ENCODE results near the gene LLGL1. TPM values are rescaled to one million over a fixed set of nuclear protein-coding genes. Genes with fewer than 3 reads are reported as not detected.

LLGL1 gene
- total and polyA plus RNA-seq, 10 donors = 2.9 to 23.4 (median 14.5) TPM

DNA sequence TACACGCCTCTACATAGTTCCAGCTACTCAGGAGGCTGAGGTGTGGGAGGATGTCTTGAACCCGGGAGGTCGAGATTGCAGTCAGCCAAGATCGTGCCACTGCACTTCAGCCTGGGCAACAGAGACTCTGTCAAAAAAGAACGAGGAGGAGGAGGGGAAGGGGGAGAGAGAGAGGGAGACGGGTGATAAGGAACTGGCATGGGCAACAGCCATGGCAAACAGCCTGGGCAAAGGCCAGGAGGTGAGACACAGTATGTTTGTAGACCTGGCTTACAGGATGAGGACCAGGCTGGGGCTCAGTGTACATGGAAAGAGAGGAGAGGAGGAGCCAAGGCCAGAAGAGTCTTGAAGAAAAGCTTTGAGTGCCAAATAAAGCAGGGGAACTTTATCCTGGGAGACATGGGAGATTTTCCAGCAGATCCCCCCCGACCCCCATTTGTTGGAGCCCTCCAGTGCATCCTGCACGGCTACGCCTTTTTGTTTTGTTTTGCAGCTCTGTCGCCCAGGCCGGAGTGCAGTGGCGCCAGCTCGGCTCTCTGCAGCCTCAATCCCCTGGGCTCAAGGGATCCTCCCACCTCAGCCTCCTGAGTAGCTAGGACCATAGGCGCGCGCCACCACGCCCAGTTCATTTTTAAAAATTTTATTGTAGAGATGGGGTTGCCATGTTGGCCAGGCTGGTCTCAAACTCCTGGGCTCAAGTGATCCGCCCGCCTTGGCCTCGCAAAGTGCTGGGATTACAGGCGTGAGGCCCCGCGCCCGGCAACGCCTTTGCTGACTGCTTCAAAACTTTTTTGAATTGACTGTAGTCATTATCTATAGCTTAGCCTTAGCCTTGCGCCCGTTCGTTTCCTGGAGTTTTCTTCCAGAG, 43.1 kb upstream of the LLGL1 start:
- TF ChIP-seq CTCF (IDR thresholded peaks at IDR 0.05 in 8 of 11, conservative IDR thresholded peaks at IDR 0.05 in 3 of 11) (no peak), POLR2AphosphoS5 (IDR thresholded peaks at IDR 0.05) (no peak), POLR2A (IDR thresholded peaks at IDR 0.05) (no peak)
- peak overlapping the region; percentile 97 to 100 (median 98) for H3K27ac ChIP-seq
- DNase-seq = no peak

GRCh38 chr17:18182978-18183333, 42.5 kb upstream of the LLGL1 start:
- Histone ChIP-seq H3K9me3 (no peaks in the 10 kb centered on the region), H3K4me1 (peaks cover 38 to 49% (median 43%) of the 10 kb centered on the region in 6 donors), H3K36me3 (peaks cover 0 to 16% (median 0%) of the 10 kb centered on the region in 6 donors), H3K4me3 (peak overlapping the region; percentile 73 to 94 (median 85)), H3K27ac (peak overlapping the region; percentile 97 to 100 (median 98)), H3K27me3 (replicated peaks in 1 of 7) (no peaks in the 10 kb centered on the region)
- 0 to 2% (median 0%) methylated on average over 15 to 33 of the region's 33 CpGs for WGBS, 5 donors
- intact Hi-C loops (cut with DNase I; ENCODE audit: low total_unique reads) = no loop called here
- peak in 2 of 3 donors; percentile 76 to 80 for TF ChIP-seq POLR2AphosphoS5 (IDR thresholded peaks at IDR 0.05)
- peak in 1 of 11 experiments; percentile 23 for TF ChIP-seq CTCF (IDR thresholded peaks at IDR 0.05 in 8 of 11, conservative IDR thresholded peaks at IDR 0.05 in 3 of 11)
- peak in 1 of 3 donors; percentile 18 for TF ChIP-seq POLR2A (IDR thresholded peaks at IDR 0.05)
- peak; percentile 97 for DNase-seq

More for the DNA sequence above, 43.1 kb upstream of the LLGL1 start:
- Histone ChIP-seq H3K27me3 (replicated peaks in 1 of 7) (no peaks in the 10 kb centered on the region), H3K4me1 (peaks cover 32 to 43% (median 37%) of the 10 kb centered on the region in 6 donors), H3K36me3 (peaks cover 0 to 10% (median 0%) of the 10 kb centered on the region in 6 donors), H3K9me3 (no peaks in the 10 kb centered on the region), H3K4me3 (peak overlapping the region; percentile 73 to 94 (median 85))
- intact Hi-C loops (cut with DNase I; ENCODE audit: low total_unique reads) = no loop called here
- WGBS, 5 donors = 23 to 41% (median 27%) methylated on average over 27 to 28 of the region's 28 CpGs

DNA sequence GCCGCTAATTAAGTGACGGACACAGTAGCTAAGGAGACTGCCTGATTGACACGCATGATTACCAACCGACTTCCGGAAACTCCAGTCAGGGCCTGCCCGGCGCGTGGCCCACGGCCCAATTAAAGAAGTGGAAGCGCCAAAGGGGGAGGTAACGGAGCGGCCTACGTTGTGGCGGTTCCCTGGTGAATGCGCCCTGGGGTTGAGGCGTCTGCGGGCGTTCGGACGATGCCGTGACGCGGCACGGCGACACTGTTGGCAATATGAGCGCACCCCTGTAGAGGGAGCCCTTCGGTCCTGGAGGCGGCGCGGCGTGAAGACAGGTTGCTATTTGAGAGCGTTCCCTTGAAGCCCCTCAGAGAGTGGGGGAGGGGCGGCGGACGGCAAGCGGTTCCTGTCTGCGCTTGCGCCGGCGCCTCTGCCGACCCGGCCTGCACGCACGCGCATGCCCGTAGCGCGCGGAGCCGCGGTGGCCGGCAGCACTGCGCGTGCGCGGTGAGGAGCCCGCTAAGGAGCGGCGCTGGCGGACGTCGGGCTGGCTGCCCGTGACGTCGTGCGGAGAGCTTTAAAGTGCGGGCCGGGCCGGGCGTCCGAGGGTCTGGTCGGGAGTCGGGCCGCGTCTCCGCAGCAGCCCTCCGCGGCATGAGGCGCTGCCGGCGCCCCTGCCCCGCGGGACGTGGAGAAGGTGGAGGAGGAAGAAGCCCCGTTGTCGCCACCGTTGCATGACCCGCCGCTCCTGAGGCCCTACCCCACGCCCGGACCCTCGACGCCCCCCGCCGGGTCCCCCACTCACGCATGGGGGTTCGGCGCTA, 41.9 kb upstream of the LLGL1 start, which contains the start of gene ALKBH5:
Gene ALKBH5, plus strand, starts transcription at position 495 of the 809 bp plus-strand sequence. CDS start 416 bp downstream, outside the sequence.
- peak within 1 kb of the TSS; percentile 73 to 94 (median 85) for H3K4me3 ChIP-seq
- intact Hi-C loops (cut with DNase I; ENCODE audit: low total_unique reads) = no loop called here
- 0 to 1% (median 0%) methylated on average over 61 to 98 of the region's 98 CpGs for WGBS, 5 donors

More for the DNA sequence above, 41.9 kb upstream of the LLGL1 start, which contains the start of gene ALKBH5:
- peaks cover 44 to 55% (median 49%) of the 10 kb centered on the region in 6 donors for H3K4me1 ChIP-seq
- H3K9me3 ChIP-seq = no peaks in the 10 kb centered on the region
- H3K27me3 ChIP-seq (replicated peaks in 1 of 7) = no peaks in the 10 kb centered on the region
- H3K36me3 ChIP-seq = peaks cover 0 to 22% (median 0%) of the 10 kb centered on the region in 6 donors
- TF ChIP-seq POLR2A (IDR thresholded peaks at IDR 0.05) (peak; percentile 14 to 91 (median 79)), POLR2AphosphoS5 (IDR thresholded peaks at IDR 0.05) (peak; percentile 97 to 99 (median 98)), CTCF (IDR thresholded peaks at IDR 0.05 in 8 of 11, conservative IDR thresholded peaks at IDR 0.05 in 3 of 11) (peak in 8 of 11 experiments; percentile 16 to 70 (median 44))
- H3K27ac ChIP-seq = peak within 1 kb of the TSS; percentile 97 to 100 (median 98)
- peak; percentile 98 for DNase-seq
